Activated CD4-positive, alpha-beta T cell treated with anti-CD3 and anti-CD28 coated beads for 36 hours (primary cell): ENCODE results near the gene PKN3. TPM values are rescaled to one million over a fixed set of nuclear protein-coding genes. Genes with fewer than 3 reads are reported as not detected.

Experiments used
- ATAC-seq: fragments of 200-7000 bp; cut with Tn5 transposase; one replicate; pipeline ENCODE4 v1.10.0; 2021; ENCODE audit warnings: mild to moderate bottlenecking, moderate library complexity
- CTCF ChIA-PET: fragments of 350-600 bp; sonication (Branson Sonifier 250); formaldehyde crosslinking; loops from one replicate; lab custom pipeline; 2021; ENCODE audit warnings: antibody characterized with exemption; lab: Charles Lee
- POLR2A ChIA-PET: fragments of 350-600 bp; sonication (Branson Sonifier 250); formaldehyde crosslinking; loops from one replicate; lab custom pipeline; 2021; ENCODE audit warnings: antibody characterized with exemption, inconsistent platforms; lab: Charles Lee
- DNase-seq: peaks from one replicate; pipeline ENCODE4 v3.0.0-alpha.2; 2020
- H3K27ac Mint-ChIP-seq: one replicate; pipeline ENCODE4 v1.8.0; 2021; ENCODE audit warnings: mixed read lengths
- H3K27me3 Mint-ChIP-seq: one replicate; pipeline ENCODE4 v1.8.0; 2021; ENCODE audit warnings: mixed read lengths
- H3K36me3 Mint-ChIP-seq: one replicate; pipeline ENCODE4 v1.8.0; 2021; ENCODE audit warnings: low read depth, mixed read lengths
- H3K4me1 Mint-ChIP-seq: one replicate; pipeline ENCODE4 v1.8.0; 2021; ENCODE audit warnings: mixed read lengths
- H3K4me3 Mint-ChIP-seq: one replicate; pipeline ENCODE4 v1.8.0; 2021; ENCODE audit warnings: mild to moderate bottlenecking, moderate library complexity, mixed read lengths
- H3K9me3 Mint-ChIP-seq: one replicate; pipeline ENCODE4 v1.8.0; 2021; ENCODE audit warnings: low read depth, mixed read lengths
- intact Hi-C, 2 experiments: fragments of 100-400 bp; cut with DNase I in 1 of 2; cut with micrococcal nuclease in 1 of 2; formaldehyde crosslinking; loops; one replicate each; pipeline versions ENCODE4 v1.14.2 to v1.15.1; 2022 to 2024; cut with DNase I, micrococcal nuclease
- total RNA-seq, 2 experiments: library from RNA; stranded (reverse); gene quantifications; one replicate each; pipeline ENCODE4 v1.2.3, GENCODE V29; 2021

The PKN3 gene
- total RNA-seq, 2 experiments from 2014 or later = 14.6 to 14.9 TPM

DNA sequence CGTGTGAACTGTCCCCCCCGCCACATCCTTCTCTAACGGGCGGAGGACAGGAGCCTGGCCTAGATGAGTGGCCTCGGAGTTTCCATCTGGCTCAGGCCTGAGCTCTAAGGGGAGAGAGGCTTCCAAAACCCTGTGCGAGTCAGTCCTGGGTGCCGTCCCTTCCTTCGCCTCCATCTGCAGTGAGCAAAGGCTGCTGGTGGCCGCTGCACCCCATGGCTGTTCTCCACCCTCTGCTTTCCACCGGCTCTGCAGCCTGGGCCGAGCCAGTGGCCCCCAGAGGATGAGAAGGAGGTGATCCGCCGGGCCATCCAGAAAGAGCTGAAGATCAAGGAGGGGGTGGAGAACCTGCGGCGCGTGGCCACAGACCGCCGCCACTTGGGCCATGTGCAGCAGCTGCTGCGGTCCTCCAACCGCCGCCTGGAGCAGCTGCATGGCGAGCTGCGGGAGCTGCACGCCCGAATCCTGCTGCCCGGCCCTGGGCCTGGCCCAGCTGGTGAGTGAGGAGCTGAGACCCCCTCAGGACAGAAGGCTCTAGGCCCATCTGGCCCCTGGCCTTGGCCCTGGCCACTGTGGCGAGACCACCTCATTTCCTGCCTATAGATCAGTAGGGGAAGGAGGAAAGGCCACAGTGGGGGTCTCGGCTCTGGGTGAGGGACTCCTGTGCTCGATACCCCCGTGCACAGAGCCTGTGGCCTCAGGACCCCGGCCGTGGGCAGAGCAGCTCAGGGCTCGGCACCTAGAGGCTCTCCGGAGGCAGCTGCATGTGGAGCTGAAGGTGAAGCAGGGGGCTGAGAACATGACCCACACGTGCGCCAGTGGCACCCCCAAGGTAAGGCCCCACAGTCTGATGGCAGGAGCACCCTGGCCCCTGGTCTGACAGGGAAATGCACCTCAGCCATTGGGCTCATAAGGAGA lies 3.0 kb downstream of the PKN3 start:
- no peak for ATAC-seq
- CTCF ChIA-PET = no interaction called here
- DNase-seq = no peak
- peaks cover 10% of the 10 kb centered on the region for H3K4me1 Mint-ChIP-seq
- H3K9me3 Mint-ChIP-seq = no peaks in the 10 kb centered on the region
- H3K27me3 Mint-ChIP-seq = no peaks in the 10 kb centered on the region
- intact Hi-C loops = no loop called here
- POLR2A ChIA-PET = interaction anchor here (0.5 kb wide), 1 partner anchor 115 kb away, joined by 3 read pairs; no protein-coding TSS in a partner anchor
- no peak overlapping the region for H3K4me3 Mint-ChIP-seq
- no peaks in the 10 kb centered on the region for H3K36me3 Mint-ChIP-seq
- no peak overlapping the region for H3K27ac Mint-ChIP-seq

DNA sequence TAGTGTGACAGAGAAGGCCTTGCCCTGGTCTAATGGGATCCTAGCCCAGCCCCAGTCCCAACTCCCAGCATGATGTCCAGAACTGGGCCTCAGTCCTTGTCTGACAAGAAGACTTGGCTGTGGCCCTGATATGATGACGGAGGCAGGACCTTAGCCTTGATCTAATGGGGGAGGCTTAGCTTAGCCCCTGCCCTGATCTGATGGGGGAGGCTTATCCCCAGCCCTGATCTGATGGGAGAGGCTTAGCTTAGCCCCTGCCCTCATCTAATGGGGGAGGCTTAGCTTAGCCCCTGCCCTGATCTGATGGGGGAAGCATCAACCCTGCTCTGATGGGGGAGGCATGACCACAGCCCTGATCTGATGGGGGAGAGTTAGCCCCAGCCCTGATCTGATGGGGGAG lies 3.7 kb downstream of the PKN3 start:
- Mint-ChIP-seq H3K4me3 (no peak overlapping the region), H3K27ac (no peak overlapping the region), H3K9me3 (no peaks in the 10 kb centered on the region), H3K36me3 (no peaks in the 10 kb centered on the region), H3K27me3 (no peaks in the 10 kb centered on the region), H3K4me1 (peaks cover 10% of the 10 kb centered on the region)
- ATAC-seq (no peak), DNase-seq (no peak)
- ChIA-PET POLR2A (no interaction called here), CTCF (interaction anchor here (1.0 kb wide), 1 partner anchor 21 kb away, joined by 3 read pairs; no protein-coding TSS in a partner anchor)
- intact Hi-C loops = no loop called here

- POLR2A ChIA-PET = no interaction called here
- ATAC-seq (no peak), DNase-seq (no peak)
- CTCF ChIA-PET = interaction anchor here (0.6 to 1.0 kb wide), 2 partner anchors 22 to 112 kb away, joined by 3 read pairs; no protein-coding TSS in a partner anchor
- H3K27me3 Mint-ChIP-seq = no peaks in the 10 kb centered on the region
- intact Hi-C loops = no loop called here
- no peak overlapping the region for H3K27ac Mint-ChIP-seq
- peaks cover 5% of the 10 kb centered on the region for H3K4me1 Mint-ChIP-seq
- no peaks in the 10 kb centered on the region for H3K36me3 Mint-ChIP-seq
- H3K9me3 Mint-ChIP-seq = no peaks in the 10 kb centered on the region
- H3K4me3 Mint-ChIP-seq = no peak overlapping the region
Measured at GRCh38 chr9:128706671-128707381, 4.5 kb downstream of the PKN3 start.

- ATAC-seq (no peak), DNase-seq (no peak)
- Mint-ChIP-seq H3K9me3 (no peaks in the 10 kb centered on the region), H3K4me1 (peaks cover 5% of the 10 kb centered on the region), H3K27ac (no peak overlapping the region), H3K36me3 (no peaks in the 10 kb centered on the region), H3K4me3 (no peak overlapping the region), H3K27me3 (no peaks in the 10 kb centered on the region)
- CTCF ChIA-PET = interaction anchor here (0.5 kb wide), 1 partner anchor 28 kb away, joined by 3 read pairs; no protein-coding TSS in a partner anchor
- intact Hi-C loops = no loop called here
- POLR2A ChIA-PET = no interaction called here
Measured at GRCh38 chr9:128707446-128707845, 5.1 kb downstream of the PKN3 start.

- ATAC-seq = no peak
Measured at GRCh38 chr9:128712451-128713410, 10.4 kb downstream of the PKN3 start.

DNA sequence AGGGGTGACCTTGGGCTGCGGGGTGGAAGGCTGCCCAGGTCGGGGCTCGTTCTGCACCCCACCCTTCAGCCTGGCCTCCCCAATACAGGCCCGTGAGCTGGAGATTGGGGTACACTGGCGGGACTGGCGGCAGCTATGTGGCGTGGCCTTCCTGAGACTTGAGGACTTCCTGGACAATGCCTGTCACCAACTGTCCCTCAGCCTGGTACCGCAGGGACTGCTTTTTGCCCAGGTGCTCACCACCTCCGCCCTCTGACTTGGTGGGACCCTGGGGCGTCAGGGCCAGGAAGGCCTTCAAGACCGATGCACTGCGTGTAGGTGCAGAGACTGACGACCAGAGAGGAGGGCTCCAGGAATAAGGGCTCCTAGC lies 11.1 kb downstream of the PKN3 start:
- Mint-ChIP-seq H3K4me1 (no peaks in the 10 kb centered on the region), H3K27me3 (no peaks in the 10 kb centered on the region), H3K9me3 (no peaks in the 10 kb centered on the region), H3K4me3 (no peak overlapping the region), H3K36me3 (no peaks in the 10 kb centered on the region), H3K27ac (no peak overlapping the region)
- POLR2A ChIA-PET = no interaction called here
- CTCF ChIA-PET = no interaction called here
- ATAC-seq = no peak
- intact Hi-C loops = no loop called here
- no peak for DNase-seq

More at GRCh38 chr9:128712451-128713410, 10.4 kb downstream of the PKN3 start:
- no peak overlapping the region for H3K4me3 Mint-ChIP-seq
- H3K27me3 Mint-ChIP-seq = no peaks in the 10 kb centered on the region
- CTCF ChIA-PET = no interaction called here
- intact Hi-C loops = no loop called here
- H3K4me1 Mint-ChIP-seq = no peaks in the 10 kb centered on the region
- DNase-seq = no peak
- H3K27ac Mint-ChIP-seq = no peak overlapping the region
- H3K9me3 Mint-ChIP-seq = no peaks in the 10 kb centered on the region
- POLR2A ChIA-PET = interaction anchor here (1.1 kb wide), 1 partner anchor 28 kb away, joined by 3 read pairs; no protein-coding TSS in a partner anchor
- no peaks in the 10 kb centered on the region for H3K36me3 Mint-ChIP-seq

DNA sequence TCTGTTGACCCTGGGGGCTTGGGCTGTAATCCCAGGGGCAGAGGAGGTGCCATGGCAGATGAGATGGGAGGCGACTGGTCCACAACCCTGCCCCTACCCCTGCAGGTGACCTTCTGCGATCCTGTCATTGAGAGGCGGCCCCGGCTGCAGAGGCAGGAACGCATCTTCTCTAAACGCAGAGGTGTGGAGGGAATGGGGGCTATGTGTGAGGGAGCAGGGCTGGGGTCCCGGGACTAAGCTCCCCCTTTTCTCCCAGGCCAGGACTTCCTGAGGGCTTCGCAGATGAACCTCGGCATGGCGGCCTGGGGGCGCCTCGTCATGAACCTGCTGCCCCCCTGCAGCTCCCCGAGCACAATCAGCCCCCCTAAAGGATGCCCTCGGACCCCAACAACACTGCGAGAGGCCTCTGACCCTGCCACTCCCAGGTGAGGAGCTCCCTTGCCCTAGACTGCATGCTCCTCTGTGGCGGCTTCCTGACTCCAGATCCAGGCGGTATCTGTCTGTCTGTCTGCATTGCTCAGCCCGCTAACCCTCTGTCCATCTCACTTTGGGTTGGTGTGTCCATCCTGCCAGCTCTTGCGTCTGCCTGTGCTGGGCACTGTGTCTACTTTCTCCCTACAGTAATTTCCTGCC lies 11.8 kb downstream of the PKN3 start:
- POLR2A ChIA-PET = interaction anchor here (0.6 kb wide), 1 partner anchor 118 kb away, joined by 5 read pairs; no protein-coding TSS in a partner anchor
- Mint-ChIP-seq H3K36me3 (no peaks in the 10 kb centered on the region), H3K4me1 (no peaks in the 10 kb centered on the region), H3K4me3 (no peak overlapping the region), H3K9me3 (no peaks in the 10 kb centered on the region), H3K27me3 (no peaks in the 10 kb centered on the region), H3K27ac (no peak overlapping the region)
- intact Hi-C loops = no loop called here
- ATAC-seq (no peak), DNase-seq (no peak)
- CTCF ChIA-PET = interaction anchor here (0.6 kb wide), 1 partner anchor 218 kb away, joined by 3 read pairs; no protein-coding TSS in a partner anchor

DNA sequence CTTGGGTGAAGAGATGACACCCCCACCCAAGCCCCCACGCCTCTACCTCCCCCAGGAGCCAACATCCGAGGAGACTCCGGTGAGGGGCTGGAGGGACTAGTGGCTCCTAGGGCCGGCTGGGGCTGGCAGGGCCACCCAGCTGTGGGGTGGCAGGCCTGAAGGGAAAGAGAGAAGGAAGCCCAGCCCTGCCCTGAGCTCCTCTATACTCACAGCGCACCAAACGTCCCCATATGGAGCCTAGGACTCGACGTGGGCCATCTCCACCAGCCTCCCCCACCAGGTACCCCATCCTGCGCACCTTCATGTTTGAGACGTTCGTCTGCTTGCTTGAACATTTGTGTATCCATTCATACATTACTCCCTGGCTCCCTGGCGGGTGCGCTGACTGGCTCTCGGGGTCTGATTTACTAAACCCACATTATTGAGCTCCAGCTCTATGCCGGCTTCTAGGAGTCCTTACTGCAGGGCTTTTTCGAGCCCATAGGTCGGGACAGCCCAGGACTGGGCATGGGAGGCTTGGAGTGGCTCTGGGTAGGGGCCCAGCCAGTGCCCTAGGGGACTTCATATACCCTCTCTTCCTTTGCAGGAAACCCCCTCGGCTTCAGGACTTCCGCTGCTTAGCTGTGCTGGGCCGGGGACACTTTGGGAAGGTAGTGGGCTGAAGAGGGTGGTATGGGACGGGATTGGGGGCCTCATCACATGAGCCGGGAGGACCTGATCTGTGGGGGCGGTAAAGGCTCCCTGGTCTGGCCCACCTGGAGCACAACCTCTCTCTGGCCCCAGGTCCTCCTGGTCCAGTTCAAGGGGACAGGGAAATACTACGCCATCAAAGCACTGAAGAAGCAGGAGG lies 12.5 kb downstream of the PKN3 start:
- Mint-ChIP-seq H3K9me3 (no peaks in the 10 kb centered on the region), H3K4me3 (no peak overlapping the region), H3K27ac (no peak overlapping the region), H3K4me1 (no peaks in the 10 kb centered on the region), H3K36me3 (no peaks in the 10 kb centered on the region), H3K27me3 (no peaks in the 10 kb centered on the region)
- no peak for ATAC-seq
- POLR2A ChIA-PET = interaction anchor here (0.6 kb wide), 1 partner anchor 119 kb away, joined by 5 read pairs; no protein-coding TSS in a partner anchor
- DNase-seq = no peak
- CTCF ChIA-PET = interaction anchor here (0.6 kb wide), 2 partner anchors 167 to 218 kb away, joined by 3 read pairs; partner anchors contain the start of genes KYAT1 and LRRC8A
- intact Hi-C loops = no loop called here

GRCh38 chr9:128715436-128715750 lies 13.1 kb downstream of the PKN3 start:
- no peaks in the 10 kb centered on the region for H3K4me1 Mint-ChIP-seq
- ChIA-PET POLR2A (no interaction called here), CTCF (interaction anchor here (0.6 kb wide), 1 partner anchor 166 kb away, joined by 3 read pairs; the partner anchor contains the start of genes KYAT1 and LRRC8A)
- H3K36me3 Mint-ChIP-seq = peaks cover under 1% of the 10 kb centered on the region
- intact Hi-C loops = no loop called here
- H3K27ac Mint-ChIP-seq = no peak overlapping the region
- no peak for DNase-seq
- ATAC-seq = no peak
- H3K4me3 Mint-ChIP-seq = no peak overlapping the region
- H3K27me3 Mint-ChIP-seq = no peaks in the 10 kb centered on the region
- H3K9me3 Mint-ChIP-seq = no peaks in the 10 kb centered on the region
